Measurements from ENCODE around the gene SLC4A8.
"Not testable (repeated sequence)": the region's sequence is repeated elsewhere in the genome, so short reads cannot be mapped to it uniquely, and the experiment has no call there.

The SLC4A8 gene

DNA sequence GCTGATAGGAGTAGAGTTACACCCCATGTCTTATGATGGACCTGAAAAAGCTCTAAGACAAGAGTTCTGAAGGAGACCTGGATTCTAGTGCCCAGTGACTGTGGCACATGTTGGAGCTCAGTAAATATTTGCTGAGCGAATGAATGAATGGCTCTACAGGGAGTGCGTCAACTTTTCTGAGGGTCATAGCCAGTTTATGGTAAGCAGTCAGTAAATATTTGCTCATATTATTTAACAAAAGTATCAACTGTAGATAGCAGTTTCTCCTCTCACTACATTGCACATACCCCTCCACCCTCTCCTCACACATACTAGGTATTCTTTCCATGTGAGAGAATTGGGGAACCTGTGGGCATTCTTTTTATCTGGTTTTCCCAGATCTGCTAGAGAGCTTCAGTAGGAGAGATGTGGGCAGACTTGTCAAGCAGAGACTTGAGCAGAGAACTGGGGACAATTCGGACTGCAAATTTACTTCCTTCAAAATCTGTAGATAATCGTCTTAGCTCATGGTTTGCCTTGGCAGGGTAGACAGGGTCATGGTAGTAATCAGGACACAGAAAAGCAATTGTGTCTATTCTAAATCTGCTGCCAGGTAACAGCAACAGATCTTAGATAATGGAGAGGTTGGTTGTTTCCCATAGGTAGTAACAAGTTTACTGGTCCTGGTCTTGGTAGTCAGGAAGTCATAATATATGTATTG lies 5.7 kb downstream of the SLC4A8 start:
- DNase-seq: no peak

- DNase-seq: no peak
These were observed 8.3 kb downstream of the SLC4A8 start for GRCh38 chr12:51432921-51433320.

DNA sequence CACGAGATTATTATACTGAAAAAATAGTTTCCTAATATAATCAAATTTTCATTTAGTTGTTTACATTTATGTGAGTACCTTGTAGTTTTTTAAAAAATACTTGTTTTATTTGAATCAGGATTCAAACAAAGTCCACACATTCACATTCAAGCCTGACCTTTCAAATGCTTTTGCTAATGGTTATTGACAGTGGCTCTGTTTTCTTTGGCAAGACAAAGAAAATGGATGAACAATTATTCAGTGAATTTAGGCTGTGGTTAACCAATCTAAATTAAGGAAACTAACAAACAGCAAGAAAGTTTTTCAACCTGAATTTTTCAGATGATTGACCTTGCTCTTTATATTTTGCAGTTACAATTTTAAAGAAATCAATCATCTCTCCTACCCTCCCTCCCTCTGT lies 9.7 kb downstream of the SLC4A8 start:
- no peak for DNase-seq

- no peak for DNase-seq
These were observed 12.8 kb downstream of the SLC4A8 start for GRCh38 chr12:51437431-51437830.

- DNase-seq: no peak
These were observed 14.7 kb downstream of the SLC4A8 start for GRCh38 chr12:51439330-51439729.

DNA sequence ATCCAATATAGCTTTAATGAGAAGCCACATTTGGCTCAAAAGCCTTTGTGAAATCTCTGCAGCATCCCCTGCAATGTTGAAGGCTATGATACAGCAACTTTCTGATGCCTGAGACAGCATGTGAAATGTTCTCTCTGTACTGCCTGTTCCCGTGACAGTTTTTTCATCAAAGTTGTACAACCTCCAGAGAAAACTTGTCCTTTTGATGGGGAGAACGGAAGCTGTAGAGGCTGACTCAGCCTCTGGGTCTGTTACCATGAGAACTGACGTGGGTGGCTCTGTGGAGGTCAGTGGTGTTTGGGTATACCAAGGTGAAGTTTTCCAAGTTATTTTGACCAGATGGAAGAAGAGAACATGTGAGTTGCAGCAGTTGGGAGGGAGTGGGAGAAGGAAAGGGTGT lies 17.0 kb downstream of the SLC4A8 start:
- DNase-seq: no peak

DNA sequence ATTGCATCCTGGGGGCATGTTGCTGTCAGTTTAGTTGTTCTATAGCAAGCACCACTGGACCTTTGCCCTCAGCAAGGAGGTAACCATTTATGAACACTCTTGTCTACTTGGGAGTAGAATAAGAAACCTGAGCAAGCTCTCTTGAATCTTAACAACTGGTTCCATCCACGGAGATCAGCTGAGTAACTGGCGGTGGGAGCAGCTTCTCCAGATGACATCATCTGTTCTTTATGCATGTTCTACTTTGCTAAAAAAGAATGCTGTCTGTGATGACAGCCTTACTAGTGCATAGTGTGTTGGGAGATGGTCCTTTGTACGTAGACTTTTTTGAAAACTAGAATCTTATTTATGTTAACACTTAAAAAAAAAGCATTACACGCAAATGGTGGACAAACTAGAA lies 17.7 kb downstream of the SLC4A8 start:
- DNase-seq: no peak

- no peak for DNase-seq
These were observed 18.9 kb downstream of the SLC4A8 start for GRCh38 chr12:51443573-51443972.

GRCh38 chr12:51448618-51449256 lies 24.1 kb downstream of the SLC4A8 start:
- DNase-seq: no peak

DNA sequence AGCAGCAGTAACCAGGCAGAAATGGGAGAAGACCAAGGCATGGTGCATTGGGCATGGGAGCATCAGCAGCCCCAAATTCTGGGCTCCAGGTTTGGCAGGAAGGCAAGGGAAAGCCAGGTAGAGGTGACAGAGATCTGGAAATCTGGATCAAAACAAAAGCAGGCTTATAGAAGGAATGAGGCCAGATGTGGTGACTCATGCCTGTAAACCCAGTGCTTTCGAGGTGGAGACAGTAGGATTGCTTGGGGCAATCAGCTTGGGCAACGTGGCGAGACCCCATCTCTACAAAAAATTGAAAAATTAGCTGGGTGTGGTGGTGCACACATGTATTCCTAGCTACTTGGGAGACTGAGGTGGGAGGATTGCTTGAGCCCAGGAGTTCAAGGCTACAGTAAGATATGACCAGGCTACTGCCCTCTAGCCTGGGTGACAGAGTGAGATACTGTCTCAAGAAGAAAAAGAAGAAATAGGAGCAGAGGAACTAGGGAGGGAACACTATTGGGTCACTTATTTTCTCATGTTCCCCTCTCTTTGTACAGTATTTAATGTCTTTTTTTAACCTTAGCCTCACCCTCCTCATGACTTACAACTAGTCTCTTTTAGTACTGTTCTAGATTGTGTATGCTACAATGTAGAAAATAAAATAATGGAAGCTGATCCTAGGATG lies 25.1 kb downstream of the SLC4A8 start:
- no peak for DNase-seq

DNA sequence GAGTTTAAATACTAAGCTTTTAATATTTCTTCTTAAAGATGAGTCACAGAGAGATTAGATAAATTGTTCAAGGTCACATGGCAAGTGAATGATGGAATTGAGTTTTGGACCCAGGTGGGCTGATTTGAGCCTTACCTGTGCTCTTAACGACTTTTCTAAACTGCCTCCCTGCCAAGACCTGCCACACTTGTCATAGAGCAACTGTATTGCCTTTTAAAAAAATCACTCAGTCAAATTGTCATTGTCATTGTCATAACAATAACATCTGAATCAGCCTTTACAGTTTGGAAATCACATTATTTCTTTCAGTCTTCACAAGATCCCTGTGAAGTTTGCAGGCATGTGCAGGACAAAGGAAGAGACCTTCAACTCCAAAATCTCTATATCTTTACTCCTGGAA lies 25.7 kb downstream of the SLC4A8 start:
- DNase-seq: no peak

DNA sequence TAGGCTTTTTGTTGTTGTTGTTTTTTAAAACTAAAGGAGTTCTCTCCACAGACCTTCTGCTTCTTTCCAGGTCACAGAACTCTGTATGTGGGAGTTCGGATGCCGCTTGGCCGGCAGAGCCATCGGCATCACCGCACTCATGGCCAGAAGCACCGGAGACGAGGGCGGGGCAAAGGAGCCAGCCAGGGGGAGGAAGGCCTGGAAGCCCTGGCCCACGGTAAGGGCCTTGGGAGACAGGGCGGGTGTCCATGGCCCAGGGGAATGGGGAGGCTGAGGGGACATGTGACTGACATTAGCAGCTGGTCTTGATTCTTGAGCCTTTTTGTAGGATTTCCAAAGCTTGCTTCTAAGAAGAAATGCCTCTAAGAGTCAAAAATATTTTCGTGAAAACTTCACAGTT lies 26.2 kb downstream of the SLC4A8 start:
- no peak for DNase-seq

- DNase-seq: not testable (repeated sequence)
These were observed 29.4 kb downstream of the SLC4A8 start for GRCh38 chr12:51454016-51454415.

GRCh38 chr12:51455050-51455449 lies 30.4 kb downstream of the SLC4A8 start:
- not testable (repeated sequence) for DNase-seq

DNA sequence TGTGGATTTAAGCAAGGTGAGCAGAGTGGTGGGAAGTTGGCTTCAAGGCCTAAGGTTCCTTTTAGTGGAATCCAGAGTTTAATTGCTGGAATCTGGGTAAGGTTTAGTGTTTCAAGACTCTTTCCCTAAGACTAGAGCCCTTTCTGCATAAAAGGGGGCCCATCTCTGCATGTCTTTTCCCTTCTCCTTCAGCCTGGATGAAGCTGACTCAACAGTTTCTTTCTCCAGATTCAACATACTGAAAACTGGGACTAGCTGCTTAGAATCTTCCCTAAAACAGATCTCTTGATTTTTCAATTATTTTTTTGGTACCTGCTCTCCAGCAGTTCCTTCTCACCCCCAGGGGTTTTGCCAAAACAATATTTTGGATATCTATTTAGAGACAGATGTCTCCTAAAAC lies 34.0 kb downstream of the SLC4A8 start:
- no peak for DNase-seq

DNA sequence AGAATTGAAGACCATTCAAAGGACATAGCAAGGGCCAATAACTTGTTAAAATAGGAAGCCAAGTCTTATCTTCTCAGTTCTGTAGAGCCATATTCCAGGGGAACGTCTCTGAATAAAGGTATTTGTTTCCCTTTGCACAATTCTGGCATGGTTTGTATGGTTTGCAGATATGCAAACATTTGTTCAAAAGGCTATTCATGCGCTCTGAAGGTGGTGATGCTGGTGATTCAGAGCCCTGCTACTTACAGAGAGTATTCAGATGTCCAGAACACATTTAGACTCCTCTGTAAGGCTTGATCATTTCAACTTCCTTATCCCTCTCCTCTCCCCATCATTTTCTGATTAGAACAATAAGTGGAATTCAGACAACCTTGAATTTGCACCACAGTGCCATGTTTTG lies 35.9 kb downstream of the SLC4A8 start:
- DNase-seq: no peak

DNA sequence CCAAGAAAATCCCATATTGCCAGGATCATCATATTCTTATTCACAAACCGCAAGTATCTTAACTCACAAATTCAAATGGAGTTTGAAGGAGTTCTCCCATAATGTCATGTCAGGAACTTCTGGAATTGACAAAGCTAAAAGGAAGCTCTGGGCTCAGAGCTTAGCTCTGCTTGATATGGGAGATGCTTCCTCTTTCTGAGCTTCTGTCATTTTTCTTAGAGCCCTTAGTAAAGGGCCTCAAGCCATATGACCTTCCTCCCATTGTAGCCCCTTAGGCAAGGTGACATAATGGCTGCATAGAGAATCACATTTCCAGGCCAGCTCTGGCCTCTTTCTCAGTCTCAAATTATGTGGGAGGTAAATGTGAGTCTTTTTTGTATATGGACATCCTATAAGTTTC lies 40.9 kb downstream of the SLC4A8 start:
- no peak for DNase-seq

DNA sequence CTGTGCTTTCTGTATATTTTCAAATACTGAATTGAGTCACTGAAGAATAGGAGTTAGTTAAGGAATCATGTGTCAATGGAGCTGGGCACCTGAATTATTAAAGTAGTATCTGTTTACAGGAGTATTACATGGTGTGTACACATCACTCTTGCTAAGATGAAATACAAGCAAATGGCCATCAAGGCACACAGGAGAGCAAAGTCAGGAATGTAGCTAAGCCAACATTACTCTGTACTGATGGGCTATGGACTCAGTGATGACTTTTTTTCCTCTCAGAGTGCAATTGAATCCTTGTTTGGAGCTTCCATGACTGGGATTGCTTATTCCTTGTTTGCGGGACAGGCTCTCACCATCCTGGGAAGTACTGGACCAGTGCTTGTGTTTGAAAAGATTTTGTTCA lies 45.5 kb downstream of the SLC4A8 start:
- no peak for DNase-seq

DNA sequence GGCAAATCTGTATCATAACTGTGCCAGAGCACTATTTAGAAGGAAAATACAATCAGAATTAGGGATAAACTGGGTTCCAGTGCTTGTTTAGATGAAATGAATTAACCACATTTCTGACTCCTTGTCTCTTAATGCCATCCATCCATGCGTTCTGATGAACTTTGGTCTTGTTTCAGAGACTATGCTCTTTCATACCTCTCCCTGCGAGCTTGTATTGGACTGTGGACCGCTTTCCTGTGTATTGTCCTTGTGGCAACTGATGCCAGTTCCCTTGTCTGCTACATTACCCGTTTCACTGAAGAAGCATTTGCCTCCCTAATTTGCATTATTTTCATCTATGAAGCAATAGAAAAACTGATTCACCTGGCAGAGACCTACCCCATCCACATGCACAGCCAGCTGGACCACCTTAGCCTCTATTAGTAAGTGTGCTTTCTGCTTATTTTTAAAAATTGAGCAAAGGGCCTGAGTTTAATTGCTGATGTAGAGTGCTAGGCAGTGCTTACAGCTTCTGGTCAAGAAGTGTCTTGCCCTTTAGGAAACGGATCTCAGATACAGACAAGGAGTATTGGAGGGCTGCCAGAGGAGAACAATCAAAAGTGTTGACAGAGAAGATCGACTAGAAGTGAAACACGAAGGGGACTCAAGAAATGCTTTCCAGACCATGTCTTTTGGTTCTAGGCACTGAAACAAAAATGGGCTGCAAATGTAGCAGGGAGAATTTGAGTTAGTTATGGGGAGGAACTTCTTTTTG lies 46.7 kb downstream of the SLC4A8 start:
- no peak for DNase-seq

- no peak for DNase-seq
These were observed 48.4 kb downstream of the SLC4A8 start for GRCh38 chr12:51472984-51473383.

- DNase-seq: no peak
These were observed 49.3 kb downstream of the SLC4A8 start for GRCh38 chr12:51473947-51474346.

DNA sequence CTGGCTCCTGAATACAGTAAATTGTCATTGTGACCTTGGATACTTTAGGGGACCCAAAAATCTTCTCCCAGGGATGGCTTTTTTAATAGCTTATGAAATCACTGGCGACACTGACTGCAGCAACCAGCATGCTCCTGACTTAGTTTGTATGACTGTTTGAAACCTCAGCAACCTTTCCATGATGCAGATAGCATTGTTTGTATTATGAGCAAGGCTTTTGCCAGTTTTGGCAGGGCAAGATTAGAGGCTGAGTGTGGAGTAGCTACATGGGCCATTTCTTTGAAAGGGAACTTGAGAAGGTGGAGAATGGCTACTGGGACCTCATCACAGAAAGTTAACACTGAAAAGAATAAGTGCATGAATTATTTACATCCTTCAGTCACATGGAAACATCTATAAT lies 50.9 kb downstream of the SLC4A8 start:
- no peak for DNase-seq

DNA sequence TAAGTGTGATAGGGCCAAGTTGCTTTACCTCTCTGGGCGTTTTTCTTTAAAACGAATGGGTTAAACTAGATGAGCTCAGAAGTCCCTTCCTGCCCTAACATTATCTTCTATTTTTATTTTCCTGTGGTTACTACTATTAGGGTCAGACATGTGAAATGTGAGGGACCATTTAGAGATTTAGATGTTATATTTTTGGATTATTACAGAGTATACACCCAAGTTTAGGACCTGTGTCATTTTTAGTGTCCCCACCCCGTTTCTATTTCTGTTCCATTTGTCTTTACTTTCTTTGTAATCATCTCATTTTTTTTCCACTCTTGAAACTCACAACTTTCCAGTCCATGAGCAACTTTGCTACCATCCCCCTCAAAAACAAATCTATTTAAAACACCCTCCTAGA lies 56.3 kb downstream of the SLC4A8 start:
- DNase-seq: no peak

All from NK-92 treated with Interleukin-12 subunit alpha and Interleukin-12 subunit beta, amount 100 ng/mL, for 24 hours (cell line).